ENCODE results near the gene FAM174C.

The FAM174C gene

DNA sequence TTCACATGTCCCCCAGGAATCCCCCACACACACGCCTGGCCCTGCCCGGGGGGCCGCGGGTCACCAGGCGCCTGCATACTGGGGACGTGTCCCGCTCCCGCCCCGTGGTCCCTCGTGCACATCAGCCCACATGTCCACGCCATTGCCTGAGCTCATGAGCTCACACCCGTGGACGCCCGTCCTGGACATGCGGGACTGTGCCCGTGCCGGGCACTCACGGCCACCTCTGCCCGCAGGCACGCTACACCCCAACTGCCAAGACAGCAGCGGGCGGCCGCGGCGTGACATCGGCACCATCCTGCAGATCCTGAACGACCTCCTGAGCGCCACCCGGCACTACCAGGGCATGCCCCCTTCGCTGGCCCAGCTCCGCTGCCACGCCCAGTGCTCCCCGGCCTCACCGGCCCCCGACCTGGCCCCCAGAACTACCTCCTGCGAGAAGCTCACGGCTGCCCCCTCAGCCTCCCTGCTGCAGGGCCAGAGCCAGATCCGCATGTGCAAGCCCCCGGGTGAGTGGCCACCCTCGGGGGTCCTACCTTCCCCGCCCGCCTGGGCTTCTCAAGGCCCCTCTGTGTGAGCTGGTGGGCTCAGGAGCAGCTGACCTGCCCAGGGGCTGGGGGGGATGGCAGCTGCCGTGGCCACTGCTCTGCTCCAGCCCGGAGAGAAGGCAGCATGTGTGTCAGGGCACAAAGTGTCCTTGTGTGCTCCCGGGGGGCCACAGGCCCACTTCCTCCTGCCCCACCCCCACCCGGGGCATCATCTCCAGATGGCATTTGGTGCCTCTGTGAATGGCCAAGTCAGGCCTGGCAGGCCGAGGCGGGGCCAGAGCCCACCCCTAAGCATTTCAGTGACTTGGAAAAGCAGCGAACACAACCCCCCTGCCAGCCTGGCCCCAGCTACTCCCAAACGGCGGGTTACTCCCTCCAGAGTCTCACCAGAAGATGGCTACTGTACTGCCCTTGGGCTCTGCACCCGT lies 19.9 kb upstream of the FAM174C start:
- H3K9me3 ChIP-seq (ENCODE audit: control insufficient read depth, low read depth, low read length), result no peaks in the 10 kb centered on the region
- H3K4me1 ChIP-seq (ENCODE audit: control insufficient read depth, low read depth, low read length), result peaks cover 13% of the 10 kb centered on the region
- H3K27me3 ChIP-seq (ENCODE audit: control insufficient read depth, insufficient read depth, low read length), result no peaks in the 10 kb centered on the region
- peaks cover 47% of the 10 kb centered on the region for H3K36me3 ChIP-seq (ENCODE audit: control insufficient read depth, low read depth, low read length)
- no peak overlapping the region for H3K4me3 ChIP-seq (ENCODE audit: low read length)
- H3K27ac ChIP-seq (ENCODE audit: low read length), result no peak overlapping the region
- no peak overlapping the region for H3K9ac ChIP-seq (ENCODE audit: low read length)

DNA sequence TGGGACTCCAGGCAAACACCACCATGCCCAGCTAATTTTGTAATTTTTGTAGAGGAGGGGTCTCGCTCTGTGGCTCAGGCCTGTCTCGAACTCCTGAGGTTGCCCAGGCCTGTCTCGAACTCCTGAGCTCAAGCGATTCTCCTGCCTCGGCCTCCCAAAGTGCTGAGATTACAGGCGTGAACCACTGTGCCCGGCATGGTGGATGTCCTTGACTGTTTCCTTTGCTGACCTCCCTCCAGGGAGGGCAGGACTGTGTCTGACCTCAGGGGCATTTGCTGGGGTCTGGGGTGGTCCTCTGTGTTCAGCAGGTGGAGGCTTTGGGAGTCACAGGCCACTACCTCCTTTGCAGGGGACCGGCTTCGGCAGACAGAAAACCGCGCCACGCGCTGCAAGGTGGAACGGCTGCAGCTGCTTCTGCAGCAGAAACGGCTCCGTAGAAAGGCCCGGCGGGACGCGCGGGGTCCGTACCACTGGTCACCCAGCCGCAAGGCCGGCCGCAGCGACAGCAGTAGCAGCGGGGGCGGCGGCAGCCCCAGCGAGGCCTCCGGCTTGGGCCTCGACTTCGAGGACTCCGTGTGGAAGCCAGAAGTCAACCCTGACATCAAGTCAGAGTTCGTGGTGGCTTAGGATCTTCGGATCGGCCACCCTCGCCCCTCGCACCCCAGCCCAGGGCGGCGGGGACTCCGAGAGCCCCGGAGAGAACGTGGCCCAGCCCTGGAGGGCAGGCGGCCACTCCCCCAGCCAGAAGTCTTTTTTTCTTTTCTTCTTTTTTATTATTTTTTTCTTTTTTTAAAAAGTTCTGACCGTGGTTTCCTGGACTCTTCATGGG lies 18.5 kb upstream of the FAM174C start:
- H3K9me3 ChIP-seq (ENCODE audit: control insufficient read depth, low read depth, low read length), result no peaks in the 10 kb centered on the region
- H3K27ac ChIP-seq (ENCODE audit: low read length), result no peak overlapping the region
- peaks cover 16% of the 10 kb centered on the region for H3K4me1 ChIP-seq (ENCODE audit: control insufficient read depth, low read depth, low read length)
- peaks cover 41% of the 10 kb centered on the region for H3K36me3 ChIP-seq (ENCODE audit: control insufficient read depth, low read depth, low read length)
- H3K27me3 ChIP-seq (ENCODE audit: control insufficient read depth, insufficient read depth, low read length), result no peaks in the 10 kb centered on the region
- H3K4me3 ChIP-seq (ENCODE audit: low read length), result no peak overlapping the region
- no peak overlapping the region for H3K9ac ChIP-seq (ENCODE audit: low read length)

GRCh38 chr19:1257475-1258162 lies 17.7 kb upstream of the FAM174C start:
- Histone ChIP-seq H3K9ac (ENCODE audit: low read length) (no peak overlapping the region), H3K4me1 (ENCODE audit: control insufficient read depth, low read depth, low read length) (peaks cover 24% of the 10 kb centered on the region), H3K9me3 (ENCODE audit: control insufficient read depth, low read depth, low read length) (no peaks in the 10 kb centered on the region), H3K27ac (ENCODE audit: low read length) (no peak overlapping the region), H3K4me3 (ENCODE audit: low read length) (no peak overlapping the region), H3K36me3 (ENCODE audit: control insufficient read depth, low read depth, low read length) (peaks cover 40% of the 10 kb centered on the region), H3K27me3 (ENCODE audit: control insufficient read depth, insufficient read depth, low read length) (no peaks in the 10 kb centered on the region)

- H3K36me3 ChIP-seq (ENCODE audit: control insufficient read depth, low read depth, low read length), result peaks cover 40% of the 10 kb centered on the region
- H3K27ac ChIP-seq (ENCODE audit: low read length), result no peak overlapping the region
- no peak overlapping the region for H3K4me3 ChIP-seq (ENCODE audit: low read length)
Measured at GRCh38 chr19:1258163-1258492, 17.2 kb upstream of the FAM174C start.

DNA sequence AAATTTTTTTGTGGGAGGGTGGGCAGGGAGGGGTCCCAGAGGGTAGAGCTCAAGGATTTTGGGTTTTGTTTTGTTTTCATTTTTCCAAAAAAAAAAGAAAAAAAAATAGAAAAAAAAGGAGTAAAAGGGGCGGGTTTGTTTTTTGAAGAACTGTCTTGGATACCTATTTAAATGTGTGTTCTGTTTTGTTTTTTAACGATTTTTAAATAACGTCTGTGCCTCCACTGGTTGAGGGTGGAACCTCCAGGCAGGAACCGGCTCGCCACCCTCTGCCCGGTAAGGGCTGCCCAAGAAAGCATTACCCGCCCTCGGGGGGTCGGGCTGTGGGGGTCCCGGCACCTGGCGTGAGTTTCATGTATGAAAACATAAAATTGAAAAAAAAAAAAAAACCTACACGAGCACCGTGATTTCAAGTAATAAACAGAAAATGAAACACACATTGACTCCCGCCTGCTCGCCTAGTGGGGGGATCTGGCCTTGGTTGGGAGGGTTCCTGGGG lies 16.6 kb upstream of the FAM174C start:
- no peak overlapping the region for H3K27ac ChIP-seq (ENCODE audit: low read length)
- no peak overlapping the region for H3K9ac ChIP-seq (ENCODE audit: low read length)
- peaks cover 40% of the 10 kb centered on the region for H3K36me3 ChIP-seq (ENCODE audit: control insufficient read depth, low read depth, low read length)
- no peaks in the 10 kb centered on the region for H3K27me3 ChIP-seq (ENCODE audit: control insufficient read depth, insufficient read depth, low read length)
- no peak overlapping the region for H3K4me3 ChIP-seq (ENCODE audit: low read length)
- no peaks in the 10 kb centered on the region for H3K9me3 ChIP-seq (ENCODE audit: control insufficient read depth, low read depth, low read length)
- H3K4me1 ChIP-seq (ENCODE audit: control insufficient read depth, low read depth, low read length), result peaks cover 30% of the 10 kb centered on the region

More at GRCh38 chr19:1258163-1258492, 17.2 kb upstream of the FAM174C start:
- H3K9me3 ChIP-seq (ENCODE audit: control insufficient read depth, low read depth, low read length), result no peaks in the 10 kb centered on the region
- H3K4me1 ChIP-seq (ENCODE audit: control insufficient read depth, low read depth, low read length), result peaks cover 29% of the 10 kb centered on the region
- H3K27me3 ChIP-seq (ENCODE audit: control insufficient read depth, insufficient read depth, low read length), result no peaks in the 10 kb centered on the region
- H3K9ac ChIP-seq (ENCODE audit: low read length), result no peak overlapping the region

DNA sequence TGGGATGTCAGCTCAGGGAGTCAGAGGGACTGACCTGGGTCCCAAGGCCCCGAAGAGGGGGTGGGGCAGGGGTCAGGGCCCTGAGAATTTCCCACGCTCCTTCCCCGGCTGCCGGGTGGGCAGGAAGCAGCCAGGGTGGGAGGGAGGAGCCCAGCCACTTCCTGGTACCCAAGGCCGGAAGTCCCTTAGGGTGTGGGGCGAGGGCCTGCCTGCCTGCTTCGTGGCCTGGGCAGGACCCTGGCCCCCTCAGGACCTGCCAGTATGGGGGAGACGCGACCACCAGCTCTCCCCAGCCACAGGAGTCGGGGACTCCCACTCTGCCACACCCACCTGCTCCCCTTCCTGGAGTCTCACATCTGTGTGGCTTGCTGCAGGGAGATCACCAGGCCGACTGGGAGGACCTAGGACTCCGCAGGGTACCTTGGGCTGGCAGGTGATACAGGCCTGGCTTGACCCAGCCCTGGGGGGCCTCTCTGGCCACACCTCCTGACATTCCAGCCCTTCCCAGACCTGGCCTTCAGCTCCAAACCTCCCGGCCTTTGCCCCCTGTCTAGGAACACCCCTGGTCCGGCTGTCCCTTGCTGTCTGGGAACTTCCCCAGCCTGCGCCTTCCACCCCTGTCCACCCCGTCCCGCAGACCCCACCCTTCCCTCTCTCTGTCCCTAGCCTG lies 16.0 kb upstream of the FAM174C start:
- Histone ChIP-seq H3K4me3 (ENCODE audit: low read length) (no peak overlapping the region), H3K36me3 (ENCODE audit: control insufficient read depth, low read depth, low read length) (peaks cover 36% of the 10 kb centered on the region), H3K4me1 (ENCODE audit: control insufficient read depth, low read depth, low read length) (peaks cover 30% of the 10 kb centered on the region), H3K9ac (ENCODE audit: low read length) (peak overlapping the region; percentile 5), H3K9me3 (ENCODE audit: control insufficient read depth, low read depth, low read length) (no peaks in the 10 kb centered on the region), H3K27ac (ENCODE audit: low read length) (peak overlapping the region; percentile 45), H3K27me3 (ENCODE audit: control insufficient read depth, insufficient read depth, low read length) (no peaks in the 10 kb centered on the region)

GRCh38 chr19:1259876-1260748 lies 15.2 kb upstream of the FAM174C start:
- Histone ChIP-seq H3K27ac (ENCODE audit: low read length) (peak overlapping the region; percentile 45), H3K27me3 (ENCODE audit: control insufficient read depth, insufficient read depth, low read length) (no peaks in the 10 kb centered on the region), H3K9ac (ENCODE audit: low read length) (peak overlapping the region; percentile 48), H3K4me3 (ENCODE audit: low read length) (peak overlapping the region; percentile 63), H3K9me3 (ENCODE audit: control insufficient read depth, low read depth, low read length) (no peaks in the 10 kb centered on the region), H3K36me3 (ENCODE audit: control insufficient read depth, low read depth, low read length) (peaks cover 29% of the 10 kb centered on the region), H3K4me1 (ENCODE audit: control insufficient read depth, low read depth, low read length) (peaks cover 38% of the 10 kb centered on the region)

DNA sequence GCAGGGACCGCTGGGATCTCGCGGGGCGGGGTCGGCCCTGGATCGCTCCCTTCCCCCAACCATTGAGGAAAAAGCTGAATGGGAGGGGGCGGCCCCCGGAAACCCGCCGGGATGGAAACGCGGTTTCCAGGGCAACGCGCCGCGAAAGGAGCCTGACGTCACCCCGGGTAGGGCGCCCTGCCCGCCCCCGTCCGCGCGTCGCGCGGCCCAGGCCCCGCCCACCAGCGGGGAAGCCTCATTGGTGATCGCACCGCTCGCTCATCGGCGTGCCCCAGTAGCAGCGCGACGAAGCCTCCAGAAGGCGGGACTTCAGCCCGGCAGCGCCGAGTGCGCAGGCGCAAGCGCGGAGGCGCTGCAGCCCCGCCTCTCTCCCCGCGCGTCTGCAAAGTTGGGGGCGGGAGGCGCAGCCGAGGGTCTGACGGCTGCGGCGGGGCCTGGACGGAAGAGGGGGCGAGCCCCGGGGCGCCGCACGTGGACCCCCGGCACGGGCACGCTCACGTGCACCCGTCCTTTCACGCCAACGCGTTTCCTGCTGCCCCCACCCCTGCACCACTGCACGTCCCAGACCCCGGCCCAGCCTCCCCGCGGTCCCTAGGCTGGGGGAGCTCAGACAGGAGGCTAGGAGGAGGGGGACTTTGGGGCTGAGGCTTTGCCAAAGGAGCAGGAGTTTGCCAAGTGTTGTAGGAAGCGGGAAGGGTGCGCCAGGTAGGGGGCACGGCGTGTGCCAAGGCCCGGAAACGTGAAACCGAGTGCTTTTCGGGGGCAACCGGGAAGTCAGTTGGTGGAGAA lies 14.4 kb upstream of the FAM174C start:
- H3K9ac ChIP-seq (ENCODE audit: low read length), result peak overlapping the region; percentile 61
- H3K9me3 ChIP-seq (ENCODE audit: control insufficient read depth, low read depth, low read length), result no peaks in the 10 kb centered on the region
- peak overlapping the region; percentile 55 for H3K27ac ChIP-seq (ENCODE audit: low read length)
- H3K4me1 ChIP-seq (ENCODE audit: control insufficient read depth, low read depth, low read length), result peaks cover 42% of the 10 kb centered on the region
- peaks cover 20% of the 10 kb centered on the region for H3K36me3 ChIP-seq (ENCODE audit: control insufficient read depth, low read depth, low read length)
- H3K4me3 ChIP-seq (ENCODE audit: low read length), result peak overlapping the region; percentile 63
- no peaks in the 10 kb centered on the region for H3K27me3 ChIP-seq (ENCODE audit: control insufficient read depth, insufficient read depth, low read length)

GRCh38 chr19:1261538-1261797 lies 13.9 kb upstream of the FAM174C start:
- H3K9me3 ChIP-seq (ENCODE audit: control insufficient read depth, low read depth, low read length), result no peaks in the 10 kb centered on the region
- peaks cover 44% of the 10 kb centered on the region for H3K4me1 ChIP-seq (ENCODE audit: control insufficient read depth, low read depth, low read length)
- peak overlapping the region; percentile 61 for H3K9ac ChIP-seq (ENCODE audit: low read length)
- H3K4me3 ChIP-seq (ENCODE audit: low read length), result peak overlapping the region; percentile 63
- no peaks in the 10 kb centered on the region for H3K27me3 ChIP-seq (ENCODE audit: control insufficient read depth, insufficient read depth, low read length)
- H3K27ac ChIP-seq (ENCODE audit: low read length), result peak overlapping the region; percentile 55
- H3K36me3 ChIP-seq (ENCODE audit: control insufficient read depth, low read depth, low read length), result peaks cover 18% of the 10 kb centered on the region

Measured in iPS-18a (cell line).